Mesenchymal stem cell (in vitro differentiated cells and primary cell): Measurements from ENCODE around the gene DYNC2LI1.

Experiments
- DNase-seq: peaks from one replicate; pipeline ENCODE4 v3.0.0-alpha.2; 2013
- H2AFZ ChIP-seq: one replicate; pipeline ENCODE4 v1.6.1; 2013; ENCODE audit warnings: low read depth, mild to moderate bottlenecking, control low read depth, inconsistent platforms, low read length, moderate library complexity
- H2AK5ac ChIP-seq: 2 replicates; pipeline ENCODE4 v1.6.1; 2013; ENCODE audit warnings: low read length, moderate library complexity, mild to moderate bottlenecking, inconsistent platforms; ENCODE audit not compliant: severe bottlenecking
- H2BK120ac ChIP-seq: one replicate; pipeline ENCODE4 v1.6.1; 2013; ENCODE audit warnings: low read depth, mild to moderate bottlenecking, inconsistent platforms, low read length, moderate library complexity
- H2BK12ac ChIP-seq, 2 experiments: one replicate each; pipeline ENCODE4 v1.6.1; 2013; ENCODE audit warnings: inconsistent platforms in 2 of 2, low read length in 2 of 2, mild to moderate bottlenecking in 2 of 2, moderate library complexity in 2 of 2, control low read depth in 1 of 2
- H2BK15ac ChIP-seq: one replicate; pipeline ENCODE4 v1.6.1; 2013; ENCODE audit warnings: mild to moderate bottlenecking, low read depth, inconsistent platforms; ENCODE audit not compliant: poor library complexity, severe bottlenecking
- H2BK5ac ChIP-seq: 2 replicates; pipeline ENCODE4 v1.6.1; 2013; ENCODE audit warnings: low read depth, mild to moderate bottlenecking, low read length, control low read depth, inconsistent platforms; ENCODE audit not compliant: poor library complexity, severe bottlenecking
- H3K14ac ChIP-seq, 2 experiments: one replicate each; pipeline ENCODE4 v1.6.1; 2013; ENCODE audit warnings: inconsistent platforms in 2 of 2, low read length in 2 of 2, control low read depth in 1 of 2, mild to moderate bottlenecking in 1 of 2, moderate library complexity in 1 of 2
- H3K18ac ChIP-seq, 2 experiments: one replicate each; pipeline ENCODE4 v1.6.1; 2013; ENCODE audit warnings: inconsistent platforms in 2 of 2, low read length in 2 of 2, control low read depth in 1 of 2, low read depth in 1 of 2, mild to moderate bottlenecking in 1 of 2
- H3K23ac ChIP-seq, 2 experiments: one replicate each; pipeline ENCODE4 v1.6.1; 2013; ENCODE audit warnings: inconsistent platforms in 2 of 2, low read length in 2 of 2, mild to moderate bottlenecking in 2 of 2, moderate library complexity in 2 of 2, control low read depth in 1 of 2
- H3K27ac ChIP-seq: 2 replicates; pipeline ENCODE4 v1.5.1; 2013; ENCODE audit warnings: mild to moderate bottlenecking, moderate library complexity, low read length, control low read depth, inconsistent platforms; ENCODE audit not compliant: poor library complexity, severe bottlenecking
- H3K27me3 ChIP-seq, 2 experiments: 2 replicates each; pipeline versions ENCODE4 v1.6.1 to v1.7.0; 2013; ENCODE audit warnings: low read length in 2 of 2, mild to moderate bottlenecking in 2 of 2, moderate library complexity in 2 of 2, control low read depth in 1 of 2, inconsistent platforms in 1 of 2; ENCODE audit not compliant: control insufficient read depth in 1 of 2, insufficient read depth in 1 of 2
- H3K36me3 ChIP-seq, 2 experiments: 2 replicates each; pipeline versions ENCODE4 v1.6.1 to v1.7.0; 2013; ENCODE audit warnings: low read length in 2 of 2, control low read depth in 1 of 2, inconsistent platforms in 1 of 2, low read depth in 1 of 2, mild to moderate bottlenecking in 1 of 2; ENCODE audit not compliant: insufficient read depth in 2 of 2, control insufficient read depth in 1 of 2
- H3K4ac ChIP-seq, 2 experiments: one replicate each; pipeline ENCODE4 v1.6.1; 2013; ENCODE audit warnings: inconsistent platforms in 2 of 2, low read length in 2 of 2, mild to moderate bottlenecking in 2 of 2, moderate library complexity in 2 of 2, control low read depth in 1 of 2, low read depth in 1 of 2
- H3K4me1 ChIP-seq: 2 replicates; pipeline ENCODE4 v1.6.1; 2013; ENCODE audit warnings: low read depth, low read length, control low read depth; ENCODE audit not compliant: control insufficient read depth, insufficient read depth
- H3K4me2 ChIP-seq: 2 replicates; pipeline ENCODE4 v1.6.1; 2013; ENCODE audit warnings: low read length, mild to moderate bottlenecking, inconsistent platforms; ENCODE audit not compliant: poor library complexity, severe bottlenecking
- H3K4me3 ChIP-seq, 2 experiments: 2 replicates each; pipeline versions ENCODE4 v1.5.1 to v1.7.0; 2013; ENCODE audit warnings: low read length in 2 of 2, mild to moderate bottlenecking in 2 of 2, control low read depth in 1 of 2, low read depth in 1 of 2; ENCODE audit not compliant: insufficient read depth in 1 of 2
- H3K79me1 ChIP-seq: replicated peaks from 2 replicates; pipeline ENCODE4 v1.6.1; 2013; ENCODE audit warnings: mild to moderate bottlenecking, control low read depth, low read length, inconsistent platforms; ENCODE audit not compliant: poor library complexity, severe bottlenecking
- H3K9ac ChIP-seq: 2 replicates; pipeline ENCODE4 v1.7.0; 2013; ENCODE audit warnings: mild to moderate bottlenecking, low read length, moderate library complexity
- H3K9me3 ChIP-seq: 2 replicates; pipeline ENCODE4 v1.7.0; 2013; ENCODE audit warnings: mild to moderate bottlenecking, low read length; ENCODE audit not compliant: control insufficient read depth
- H4K8ac ChIP-seq: one replicate; pipeline ENCODE4 v1.6.1; 2013; ENCODE audit warnings: inconsistent platforms, mild to moderate bottlenecking, low read length, moderate library complexity
- H4K91ac ChIP-seq: one replicate; pipeline ENCODE4 v1.6.1; 2013; ENCODE audit warnings: mild to moderate bottlenecking, low read length, inconsistent platforms
- WGBS: methylation state at CpG from one replicate; pipeline ENCODE4 v1.1.7; 2013; ENCODE audit warnings: mixed read lengths; 5-methylcytosine and 5-hydroxymethylcytosine counted together

Gene DYNC2LI1

GRCh38 chr2:43812947-43813346 lies 39.1 kb downstream of the DYNC2LI1 start:
- no peak overlapping the region for H2BK15ac ChIP-seq
- no peak overlapping the region for H4K91ac ChIP-seq
- H2AK5ac ChIP-seq: no peak overlapping the region
- no peak overlapping the region for H3K4me2 ChIP-seq
- H3K23ac ChIP-seq: no peak overlapping the region
- no peaks in the 10 kb centered on the region for H3K4me1 ChIP-seq
- 100% methylated on average over 1 of the region's 2 CpGs for WGBS
- H3K4ac ChIP-seq: no peak overlapping the region
- no peaks in the 10 kb centered on the region for H3K9me3 ChIP-seq
- H3K18ac ChIP-seq: no peak overlapping the region
- H3K9ac ChIP-seq: no peak overlapping the region
- no peak overlapping the region for H3K4me3 ChIP-seq
- no peak overlapping the region for H2BK5ac ChIP-seq
- no peak overlapping the region for H3K14ac ChIP-seq
- no peak overlapping the region for H4K8ac ChIP-seq
- H3K27ac ChIP-seq: no peak overlapping the region
- H3K27me3 ChIP-seq: no peaks in the 10 kb centered on the region
- H2BK12ac ChIP-seq: no peak overlapping the region
- H3K79me1 ChIP-seq: no peaks in the 10 kb centered on the region
- DNase-seq: no peak
- no peak overlapping the region for H2BK120ac ChIP-seq
- peaks cover 3 to 33% of the 10 kb centered on the region in 2 experiments for H3K36me3 ChIP-seq
- no peak overlapping the region for H2AFZ ChIP-seq

- no peak overlapping the region for H3K23ac ChIP-seq
- no peak overlapping the region for H3K27ac ChIP-seq
- no peak overlapping the region for H2BK15ac ChIP-seq
- WGBS: no CpG with 5 or more reads among the region's 3 CpGs
- H3K4me2 ChIP-seq: no peak overlapping the region
- no peak overlapping the region for H3K4ac ChIP-seq
- no peaks in the 10 kb centered on the region for H3K27me3 ChIP-seq
- no peaks in the 10 kb centered on the region for H3K4me1 ChIP-seq
- H3K9me3 ChIP-seq: no peaks in the 10 kb centered on the region
- H2AFZ ChIP-seq: no peak overlapping the region
- H2BK12ac ChIP-seq: no peak overlapping the region
- no peak overlapping the region for H3K4me3 ChIP-seq
- no peak for DNase-seq
- no peak overlapping the region for H3K9ac ChIP-seq
- no peak overlapping the region for H4K8ac ChIP-seq
- H2AK5ac ChIP-seq: no peak overlapping the region
- no peak overlapping the region for H3K18ac ChIP-seq
- no peak overlapping the region for H3K14ac ChIP-seq
- no peak overlapping the region for H2BK5ac ChIP-seq
- H3K36me3 ChIP-seq: peaks cover 0 to 24% of the 10 kb centered on the region in 2 experiments
- no peak overlapping the region for H2BK120ac ChIP-seq
- no peaks in the 10 kb centered on the region for H3K79me1 ChIP-seq
- no peak overlapping the region for H4K91ac ChIP-seq
Observed at GRCh38 chr2:43814711-43815110, 40.9 kb downstream of the DYNC2LI1 start.

- Histone ChIP-seq H3K4me1 (no peaks in the 10 kb centered on the region), H2AK5ac (no peak overlapping the region), H3K4me3 (no peak overlapping the region), H4K91ac (no peak overlapping the region), H3K27ac (no peak overlapping the region), H4K8ac (no peak overlapping the region), H3K79me1 (no peaks in the 10 kb centered on the region), H3K4ac (no peak overlapping the region), H3K18ac (no peak overlapping the region), H2AFZ (no peak overlapping the region), H3K27me3 (peaks cover 6 to 24% of the 10 kb centered on the region in 2 experiments), H2BK120ac (no peak overlapping the region), H3K36me3 (no peaks in the 10 kb centered on the region), H2BK5ac (no peak overlapping the region), H3K14ac (no peak overlapping the region), H3K23ac (no peak overlapping the region), H2BK15ac (no peak overlapping the region), H3K9me3 (no peaks in the 10 kb centered on the region), H3K4me2 (no peak overlapping the region), H2BK12ac (no peak overlapping the region), H3K9ac (no peak overlapping the region)
- peak; percentile 72 for DNase-seq
- WGBS: 64% methylated on average over 4 of the region's 5 CpGs
Observed at GRCh38 chr2:43818761-43819160, 44.9 kb downstream of the DYNC2LI1 start.

GRCh38 chr2:43819491-43820163 lies 45.8 kb downstream of the DYNC2LI1 start:
- WGBS: 97% methylated on average over 4 of the region's 7 CpGs
- H3K4me3 ChIP-seq: no peak overlapping the region

More at GRCh38 chr2:43819491-43820163, 45.8 kb downstream of the DYNC2LI1 start:
- H3K27ac ChIP-seq: no peak overlapping the region
- no peak overlapping the region for H3K4ac ChIP-seq
- H3K14ac ChIP-seq: no peak overlapping the region
- no peak overlapping the region for H3K18ac ChIP-seq
- H3K27me3 ChIP-seq: peaks cover 6 to 29% of the 10 kb centered on the region in 2 experiments
- H2BK15ac ChIP-seq: no peak overlapping the region
- no peak overlapping the region for H2AFZ ChIP-seq
- H3K79me1 ChIP-seq: no peaks in the 10 kb centered on the region
- no peak overlapping the region for H4K8ac ChIP-seq
- H3K23ac ChIP-seq: no peak overlapping the region
- no peak overlapping the region for H2AK5ac ChIP-seq
- no peak for DNase-seq
- no peak overlapping the region for H4K91ac ChIP-seq
- no peaks in the 10 kb centered on the region for H3K9me3 ChIP-seq
- H3K4me1 ChIP-seq: no peaks in the 10 kb centered on the region
- H3K9ac ChIP-seq: no peak overlapping the region
- no peaks in the 10 kb centered on the region for H3K36me3 ChIP-seq
- H2BK5ac ChIP-seq: no peak overlapping the region
- H2BK120ac ChIP-seq: no peak overlapping the region
- H3K4me2 ChIP-seq: no peak overlapping the region
- no peak overlapping the region for H2BK12ac ChIP-seq
